ENCODE data around the gene CEP70.
"Not testable (repeated sequence)": the region's sequence is repeated elsewhere in the genome, so short reads cannot be mapped to it uniquely, and the experiment has no call there.

Gene CEP70

GRCh38 chr3:138554775-138555174, 39.3 kb downstream of the CEP70 start:
- H3K4me3 ChIP-seq (ENCODE audit: low read length); H3K36me3 ChIP-seq (ENCODE audit: control insufficient read depth, insufficient read depth, low read length, severe bottlenecking); DNase-seq (ENCODE audit: low read depth); H3K4me1 ChIP-seq (ENCODE audit: control insufficient read depth, insufficient read depth, low read length); H3K27me3 ChIP-seq (replicated peaks; ENCODE audit: control insufficient read depth, insufficient read depth, low read length); H3K9ac ChIP-seq (ENCODE audit: low read length): not testable (repeated sequence)
- peaks cover 15% of the 10 kb centered on the region for H3K9me3 ChIP-seq (ENCODE audit: control insufficient read depth, low read length)

GRCh38 chr3:138550958-138551357, 43.1 kb downstream of the CEP70 start:
- not testable (repeated sequence) for H3K36me3 ChIP-seq (ENCODE audit: control insufficient read depth, insufficient read depth, low read length, severe bottlenecking); DNase-seq (ENCODE audit: low read depth); H3K27me3 ChIP-seq (replicated peaks; ENCODE audit: control insufficient read depth, insufficient read depth, low read length); H3K4me3 ChIP-seq (ENCODE audit: low read length); H3K4me1 ChIP-seq (ENCODE audit: control insufficient read depth, insufficient read depth, low read length); H3K9ac ChIP-seq (ENCODE audit: low read length)
- peaks cover 20% of the 10 kb centered on the region for H3K9me3 ChIP-seq (ENCODE audit: control insufficient read depth, low read length)

- DNase-seq (ENCODE audit: low read depth): no peak
- Histone ChIP-seq H3K36me3 (ENCODE audit: control insufficient read depth, insufficient read depth, low read length, severe bottlenecking) (peaks cover 4% of the 10 kb centered on the region), H3K9me3 (ENCODE audit: control insufficient read depth, low read length) (peaks cover 31% of the 10 kb centered on the region), H3K9ac (ENCODE audit: low read length) (no peak overlapping the region), H3K27me3 (replicated peaks; ENCODE audit: control insufficient read depth, insufficient read depth, low read length) (no peaks in the 10 kb centered on the region), H3K4me1 (ENCODE audit: control insufficient read depth, insufficient read depth, low read length) (no peaks in the 10 kb centered on the region), H3K4me3 (ENCODE audit: low read length) (no peak overlapping the region)
Observed at GRCh38 chr3:138549179-138549977, 44.7 kb downstream of the CEP70 start.

GRCh38 chr3:138547342-138547975, 46.6 kb downstream of the CEP70 start:
- no peaks in the 10 kb centered on the region for H3K4me1 ChIP-seq (ENCODE audit: control insufficient read depth, insufficient read depth, low read length)
- no peaks in the 10 kb centered on the region for H3K27me3 ChIP-seq (replicated peaks; ENCODE audit: control insufficient read depth, insufficient read depth, low read length)
- H3K9ac ChIP-seq (ENCODE audit: low read length): no peak overlapping the region
- H3K36me3 ChIP-seq (ENCODE audit: control insufficient read depth, insufficient read depth, low read length, severe bottlenecking): peaks cover 4% of the 10 kb centered on the region
- no peak overlapping the region for H3K4me3 ChIP-seq (ENCODE audit: low read length)
- no peak for DNase-seq (ENCODE audit: low read depth)
- peaks cover 31% of the 10 kb centered on the region for H3K9me3 ChIP-seq (ENCODE audit: control insufficient read depth, low read length)

GRCh38 chr3:138544546-138544945, 49.5 kb downstream of the CEP70 start:
- DNase-seq (ENCODE audit: low read depth): no peak
- peaks cover 49% of the 10 kb centered on the region for H3K9me3 ChIP-seq (ENCODE audit: control insufficient read depth, low read length)
- no peak overlapping the region for H3K4me3 ChIP-seq (ENCODE audit: low read length)
- peaks cover 10% of the 10 kb centered on the region for H3K36me3 ChIP-seq (ENCODE audit: control insufficient read depth, insufficient read depth, low read length, severe bottlenecking)
- no peak overlapping the region for H3K9ac ChIP-seq (ENCODE audit: low read length)
- no peaks in the 10 kb centered on the region for H3K27me3 ChIP-seq (replicated peaks; ENCODE audit: control insufficient read depth, insufficient read depth, low read length)
- H3K4me1 ChIP-seq (ENCODE audit: control insufficient read depth, insufficient read depth, low read length): no peaks in the 10 kb centered on the region

- Histone ChIP-seq H3K4me1 (ENCODE audit: control insufficient read depth, insufficient read depth, low read length) (no peaks in the 10 kb centered on the region), H3K27me3 (replicated peaks; ENCODE audit: control insufficient read depth, insufficient read depth, low read length) (no peaks in the 10 kb centered on the region), H3K9me3 (ENCODE audit: control insufficient read depth, low read length) (peaks cover 43% of the 10 kb centered on the region), H3K9ac (ENCODE audit: low read length) (no peak overlapping the region), H3K4me3 (ENCODE audit: low read length) (no peak overlapping the region), H3K36me3 (ENCODE audit: control insufficient read depth, insufficient read depth, low read length, severe bottlenecking) (peaks cover 10% of the 10 kb centered on the region)
- DNase-seq (ENCODE audit: low read depth): no peak
Observed at GRCh38 chr3:138542977-138543376, 51.1 kb downstream of the CEP70 start.

GRCh38 chr3:138539352-138539751, 54.7 kb downstream of the CEP70 start:
- no peak for DNase-seq (ENCODE audit: low read depth)
- Histone ChIP-seq H3K4me1 (ENCODE audit: control insufficient read depth, insufficient read depth, low read length) (no peaks in the 10 kb centered on the region), H3K9ac (ENCODE audit: low read length) (no peak overlapping the region), H3K36me3 (ENCODE audit: control insufficient read depth, insufficient read depth, low read length, severe bottlenecking) (peaks cover 5% of the 10 kb centered on the region), H3K27me3 (replicated peaks; ENCODE audit: control insufficient read depth, insufficient read depth, low read length) (no peaks in the 10 kb centered on the region), H3K4me3 (ENCODE audit: low read length) (no peak overlapping the region), H3K9me3 (ENCODE audit: control insufficient read depth, low read length) (peaks cover 18% of the 10 kb centered on the region)

- not testable (repeated sequence) for H3K9me3 ChIP-seq (ENCODE audit: control insufficient read depth, low read length); H3K9ac ChIP-seq (ENCODE audit: low read length); H3K27me3 ChIP-seq (replicated peaks; ENCODE audit: control insufficient read depth, insufficient read depth, low read length); H3K36me3 ChIP-seq (ENCODE audit: control insufficient read depth, insufficient read depth, low read length, severe bottlenecking); DNase-seq (ENCODE audit: low read depth); H3K4me3 ChIP-seq (ENCODE audit: low read length); H3K4me1 ChIP-seq (ENCODE audit: control insufficient read depth, insufficient read depth, low read length)
Observed at GRCh38 chr3:138521445-138521844, 72.6 kb downstream of the CEP70 start.

GRCh38 chr3:138513090-138513843, 80.8 kb downstream of the CEP70 start:
- no peak for DNase-seq (ENCODE audit: low read depth)
- no peaks in the 10 kb centered on the region for H3K4me1 ChIP-seq (ENCODE audit: control insufficient read depth, insufficient read depth, low read length)
- no peaks in the 10 kb centered on the region for H3K27me3 ChIP-seq (replicated peaks; ENCODE audit: control insufficient read depth, insufficient read depth, low read length)
- no peak overlapping the region for H3K9ac ChIP-seq (ENCODE audit: low read length)
- no peaks in the 10 kb centered on the region for H3K36me3 ChIP-seq (ENCODE audit: control insufficient read depth, insufficient read depth, low read length, severe bottlenecking)
- H3K4me3 ChIP-seq (ENCODE audit: low read length): no peak overlapping the region
- H3K9me3 ChIP-seq (ENCODE audit: control insufficient read depth, low read length): no peaks in the 10 kb centered on the region

GRCh38 chr3:138511945-138512344, 82.1 kb downstream of the CEP70 start:
- Histone ChIP-seq H3K36me3 (ENCODE audit: control insufficient read depth, insufficient read depth, low read length, severe bottlenecking) (no peaks in the 10 kb centered on the region), H3K4me3 (ENCODE audit: low read length) (no peak overlapping the region), H3K4me1 (ENCODE audit: control insufficient read depth, insufficient read depth, low read length) (no peaks in the 10 kb centered on the region), H3K9ac (ENCODE audit: low read length) (no peak overlapping the region), H3K27me3 (replicated peaks; ENCODE audit: control insufficient read depth, insufficient read depth, low read length) (no peaks in the 10 kb centered on the region), H3K9me3 (ENCODE audit: control insufficient read depth, low read length) (no peaks in the 10 kb centered on the region)
- DNase-seq (ENCODE audit: low read depth): no peak

GRCh38 chr3:138509586-138509985, 84.5 kb downstream of the CEP70 start:
- Histone ChIP-seq H3K36me3 (ENCODE audit: control insufficient read depth, insufficient read depth, low read length, severe bottlenecking) (no peaks in the 10 kb centered on the region), H3K9me3 (ENCODE audit: control insufficient read depth, low read length) (no peaks in the 10 kb centered on the region), H3K27me3 (replicated peaks; ENCODE audit: control insufficient read depth, insufficient read depth, low read length) (no peaks in the 10 kb centered on the region), H3K4me3 (ENCODE audit: low read length) (no peak overlapping the region), H3K4me1 (ENCODE audit: control insufficient read depth, insufficient read depth, low read length) (no peaks in the 10 kb centered on the region), H3K9ac (ENCODE audit: low read length) (no peak overlapping the region)
- no peak for DNase-seq (ENCODE audit: low read depth)
